Measurements from ENCODE around the gene GGCT. TPM values are rescaled to one million over a fixed set of nuclear protein-coding genes. Genes with fewer than 3 reads are reported as not detected.

Gene GGCT
- total RNA-seq, 4 donors from 2014 or later = 7.4 to 20.0 (median 12.8) TPM

DNA sequence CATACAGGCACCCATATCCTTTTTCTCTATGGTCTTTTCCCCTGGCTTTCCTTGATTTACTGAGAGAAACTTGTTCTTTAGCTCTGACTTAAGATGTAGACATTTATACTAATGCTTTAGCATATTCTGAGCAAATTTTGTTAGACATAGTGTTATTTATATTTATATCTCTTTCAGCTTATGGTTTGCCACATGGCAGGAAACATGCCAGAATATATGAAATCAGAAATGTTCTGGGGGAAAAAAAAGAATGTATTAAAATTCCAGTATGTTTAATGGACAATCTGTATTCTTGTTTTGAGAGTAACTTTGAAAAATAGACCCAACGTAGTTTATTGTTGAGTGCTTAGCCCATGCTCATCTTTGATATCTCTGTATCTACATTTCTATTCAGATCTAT, 10.1 kb upstream of the GGCT start:
- H3K4me1 ChIP-seq = no peaks in the 10 kb centered on the region
- in situ Hi-C loops (cut with MboI; ENCODE audit: low sequenced_read_pairs in 4 of 4) = no loop called here
- H3K27ac ChIP-seq = no peak overlapping the region
- H3K27me3 ChIP-seq = no peaks in the 10 kb centered on the region
- H3K9me3 ChIP-seq = no peaks in the 10 kb centered on the region
- H3K4me3 ChIP-seq = no peak overlapping the region
- intact Hi-C loops (cut with DNase I; ENCODE audit: low total_unique reads) = loop anchor here (5.0 kb wide), 1 partner anchor 33 kb away; no protein-coding TSS in a partner anchor
- DNase-seq (no peak), ATAC-seq (no peak)
- no peaks in the 10 kb centered on the region for H3K36me3 ChIP-seq
- TF ChIP-seq POLR2A (IDR thresholded peaks at IDR 0.05) = no peak
- TF ChIP-seq, protein P1, sequence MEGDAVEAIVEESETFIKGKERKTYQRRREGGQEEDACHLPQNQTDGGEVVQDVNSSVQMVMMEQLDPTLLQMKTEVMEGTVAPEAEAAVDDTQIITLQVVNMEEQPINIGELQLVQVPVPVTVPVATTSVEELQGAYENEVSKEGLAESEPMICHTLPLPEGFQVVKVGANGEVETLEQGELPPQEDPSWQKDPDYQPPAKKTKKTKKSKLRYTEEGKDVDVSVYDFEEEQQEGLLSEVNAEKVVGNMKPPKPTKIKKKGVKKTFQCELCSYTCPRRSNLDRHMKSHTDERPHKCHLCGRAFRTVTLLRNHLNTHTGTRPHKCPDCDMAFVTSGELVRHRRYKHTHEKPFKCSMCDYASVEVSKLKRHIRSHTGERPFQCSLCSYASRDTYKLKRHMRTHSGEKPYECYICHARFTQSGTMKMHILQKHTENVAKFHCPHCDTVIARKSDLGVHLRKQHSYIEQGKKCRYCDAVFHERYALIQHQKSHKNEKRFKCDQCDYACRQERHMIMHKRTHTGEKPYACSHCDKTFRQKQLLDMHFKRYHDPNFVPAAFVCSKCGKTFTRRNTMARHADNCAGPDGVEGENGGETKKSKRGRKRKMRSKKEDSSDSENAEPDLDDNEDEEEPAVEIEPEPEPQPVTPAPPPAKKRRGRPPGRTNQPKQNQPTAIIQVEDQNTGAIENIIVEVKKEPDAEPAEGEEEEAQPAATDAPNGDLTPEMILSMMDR (IDR thresholded peaks at IDR 0.05 in 4 of 5, conservative IDR thresholded peaks at IDR 0.05 in 1 of 5) = no peak

DNA sequence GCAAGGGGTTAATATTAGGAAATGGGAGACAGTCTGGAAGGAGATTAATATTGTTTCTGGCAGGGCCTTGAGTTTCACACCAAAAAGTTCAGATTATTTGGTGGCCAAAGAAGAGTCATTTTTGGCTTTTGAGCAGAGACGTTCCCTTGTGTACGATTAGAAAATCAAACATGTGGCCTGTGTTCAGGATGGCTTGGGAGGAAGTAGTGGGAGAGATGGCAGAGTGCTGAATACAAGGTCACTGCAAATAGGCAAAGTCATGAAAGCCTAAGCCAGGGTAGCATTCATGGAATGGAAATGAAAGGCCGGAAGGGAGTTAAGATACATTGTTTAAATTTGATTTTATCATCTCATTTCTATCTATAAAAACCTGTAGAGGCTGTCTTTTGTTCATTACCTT, 9.5 kb upstream of the GGCT start:
- H3K27me3 ChIP-seq = no peaks in the 10 kb centered on the region
- no peak for TF ChIP-seq POLR2A (IDR thresholded peaks at IDR 0.05)
- TF ChIP-seq, protein P1 (IDR thresholded peaks at IDR 0.05 in 4 of 5, conservative IDR thresholded peaks at IDR 0.05 in 1 of 5) = no peak
- in situ Hi-C loops (cut with MboI; ENCODE audit: low sequenced_read_pairs in 4 of 4) = no loop called here
- DNase-seq (no peak), ATAC-seq (no peak)
- H3K27ac ChIP-seq = no peak overlapping the region
- H3K9me3 ChIP-seq = no peaks in the 10 kb centered on the region
- intact Hi-C loops (cut with DNase I; ENCODE audit: low total_unique reads) = loop anchor here (5.0 kb wide), 1 partner anchor 33 kb away; no protein-coding TSS in a partner anchor
- no peak overlapping the region for H3K4me3 ChIP-seq
- no peaks in the 10 kb centered on the region for H3K4me1 ChIP-seq
- no peaks in the 10 kb centered on the region for H3K36me3 ChIP-seq

DNA sequence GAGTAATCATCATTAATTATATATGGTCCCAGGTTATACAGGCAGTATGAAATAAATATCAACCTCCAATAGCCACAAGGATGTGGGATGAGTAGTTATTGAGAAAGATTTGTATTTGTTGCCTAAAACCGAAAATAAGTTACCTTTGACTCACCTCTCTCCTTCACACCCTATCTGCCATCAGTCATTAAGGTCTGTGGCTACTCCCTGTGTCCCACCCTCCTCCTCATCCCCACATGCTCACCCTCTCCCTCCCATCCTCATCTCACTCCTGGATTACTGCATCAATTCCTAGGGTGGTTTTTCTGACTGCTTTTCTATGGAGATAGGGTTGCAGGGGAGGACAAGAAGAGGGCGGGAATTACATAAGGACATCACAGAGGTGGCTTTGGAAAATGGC, 9.1 kb upstream of the GGCT start:
- no peaks in the 10 kb centered on the region for H3K9me3 ChIP-seq
- no peaks in the 10 kb centered on the region for H3K4me1 ChIP-seq
- H3K27ac ChIP-seq = no peak overlapping the region
- intact Hi-C loops (cut with DNase I; ENCODE audit: low total_unique reads) = loop anchor here (5.0 kb wide), 1 partner anchor 34 kb away; no protein-coding TSS in a partner anchor
- H3K27me3 ChIP-seq = no peaks in the 10 kb centered on the region
- H3K4me3 ChIP-seq = no peak overlapping the region
- DNase-seq (no peak), ATAC-seq (no peak)
- H3K36me3 ChIP-seq = no peaks in the 10 kb centered on the region
- in situ Hi-C loops (cut with MboI; ENCODE audit: low sequenced_read_pairs in 4 of 4) = no loop called here
- TF ChIP-seq POLR2A (IDR thresholded peaks at IDR 0.05) = no peak
- TF ChIP-seq, protein P1 (IDR thresholded peaks at IDR 0.05 in 4 of 5, conservative IDR thresholded peaks at IDR 0.05 in 1 of 5) = no peak

DNA sequence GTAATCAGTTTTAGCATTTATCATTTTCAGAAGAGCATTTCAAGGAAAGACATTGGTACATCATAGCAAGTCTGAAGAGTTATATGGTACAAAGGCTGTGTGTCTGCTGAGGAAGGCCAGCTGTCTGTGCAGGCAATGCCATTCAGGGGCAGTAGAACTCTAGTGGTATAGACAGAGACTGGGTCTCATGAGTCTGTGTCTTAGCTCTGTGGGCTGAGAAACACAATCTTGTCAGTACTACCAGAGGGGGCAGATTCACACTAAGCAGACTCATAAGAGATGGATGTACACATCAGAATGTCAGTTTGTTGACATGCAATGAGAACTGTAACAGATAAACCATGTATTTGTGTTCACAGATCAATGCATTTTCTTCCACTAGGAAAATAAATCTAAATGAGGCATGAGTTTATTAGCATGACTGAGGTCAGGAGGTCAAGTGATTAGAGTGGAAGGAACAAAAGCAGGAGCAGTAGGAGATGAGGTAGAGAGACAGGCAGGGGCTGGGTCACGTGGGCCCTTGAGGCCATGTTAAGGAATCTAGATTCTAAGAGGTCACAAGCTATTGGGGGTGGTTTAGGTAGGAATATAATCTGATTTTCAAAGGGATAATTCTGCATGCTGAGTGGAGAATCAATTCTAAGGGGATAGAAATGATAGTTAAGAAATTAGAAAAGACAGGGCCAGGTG, 7.5 kb upstream of the GGCT start:
- ATAC-seq (no peak), DNase-seq (no peak)
- Histone ChIP-seq H3K36me3 (no peaks in the 10 kb centered on the region), H3K4me1 (no peaks in the 10 kb centered on the region), H3K4me3 (no peak overlapping the region), H3K27me3 (no peaks in the 10 kb centered on the region), H3K27ac (no peak overlapping the region), H3K9me3 (no peaks in the 10 kb centered on the region)
- intact Hi-C loops (cut with DNase I; ENCODE audit: low total_unique reads) = loop anchor here (2.0 to 5.0 kb wide), 2 partner anchors 35 to 53 kb away; no protein-coding TSS in a partner anchor
- TF ChIP-seq, protein P1 (IDR thresholded peaks at IDR 0.05 in 4 of 5, conservative IDR thresholded peaks at IDR 0.05 in 1 of 5) = no peak
- no peak for TF ChIP-seq POLR2A (IDR thresholded peaks at IDR 0.05)
- in situ Hi-C loops (cut with MboI; ENCODE audit: low sequenced_read_pairs in 4 of 4) = no loop called here

Data from gastrocnemius medialis (tissue), 4 donors.